ENCODE measurements around the gene HSPB1.

HSPB1 gene

DNA sequence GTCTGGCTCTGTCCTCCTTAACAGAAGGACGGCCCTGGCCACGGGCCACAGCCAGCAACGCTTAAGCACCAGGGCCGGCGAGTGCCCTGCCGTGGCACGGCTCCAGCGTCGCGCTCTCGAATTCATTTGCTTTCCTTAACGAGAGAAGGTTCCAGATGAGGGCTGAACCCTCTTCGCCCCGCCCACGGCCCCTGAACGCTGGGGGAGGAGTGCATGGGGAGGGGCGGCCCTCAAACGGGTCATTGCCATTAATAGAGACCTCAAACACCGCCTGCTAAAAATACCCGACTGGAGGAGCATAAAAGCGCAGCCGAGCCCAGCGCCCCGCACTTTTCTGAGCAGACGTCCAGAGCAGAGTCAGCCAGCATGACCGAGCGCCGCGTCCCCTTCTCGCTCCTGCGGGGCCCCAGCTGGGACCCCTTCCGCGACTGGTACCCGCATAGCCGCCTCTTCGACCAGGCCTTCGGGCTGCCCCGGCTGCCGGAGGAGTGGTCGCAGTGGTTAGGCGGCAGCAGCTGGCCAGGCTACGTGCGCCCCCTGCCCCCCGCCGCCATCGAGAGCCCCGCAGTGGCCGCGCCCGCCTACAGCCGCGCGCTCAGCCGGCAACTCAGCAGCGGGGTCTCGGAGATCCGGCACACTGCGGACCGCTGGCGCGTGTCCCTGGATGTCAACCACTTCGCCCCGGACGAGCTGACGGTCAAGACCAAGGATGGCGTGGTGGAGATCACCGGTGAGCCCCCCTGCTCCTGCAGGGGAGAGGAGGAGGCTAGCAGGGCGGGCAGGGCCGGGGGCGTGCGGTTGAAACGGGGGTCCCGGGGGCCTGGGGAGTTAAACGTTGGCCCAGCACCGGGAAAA, at the start of gene HSPB1:
Gene HSPB1, plus strand, starts transcription at position 327 of the 855 bp plus-strand sequence. Its CDS starts 40 bp downstream, at position 367.
- H3K27me3 ChIP-seq (ENCODE audit: insufficient read depth, low read length), result no peaks in the 10 kb centered on the region

DNA sequence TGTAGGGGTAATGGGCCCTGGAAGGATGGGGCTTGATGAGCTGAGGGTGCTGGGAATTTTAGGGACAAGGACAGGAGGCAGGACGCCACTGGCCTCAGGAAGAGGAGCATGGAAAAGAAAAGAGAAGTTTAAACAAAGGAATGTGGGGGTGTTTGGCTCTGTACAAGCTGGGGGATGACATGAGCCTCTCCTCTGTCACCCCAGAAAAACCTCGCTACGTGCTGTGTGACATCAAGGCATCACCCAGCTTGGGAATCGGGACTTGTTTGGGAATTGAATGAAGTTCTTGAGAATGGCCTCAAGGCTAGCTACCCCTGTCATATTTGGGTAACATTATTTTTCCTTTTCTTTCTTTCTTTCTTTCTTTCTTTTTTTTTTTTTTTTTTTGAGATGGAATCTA, 47.7 kb upstream of the HSPB1 start:
- Histone ChIP-seq H3K27me3 (ENCODE audit: insufficient read depth, low read length) (peaks cover 11% of the 10 kb centered on the region; the same call in 1 of the 2 replicates), H2AFZ (ENCODE audit: low read length, unreplicated experiment) (no peak overlapping the region), H3K79me2 (ENCODE audit: control insufficient read depth, insufficient read depth, low read length, unreplicated experiment) (no peaks in the 10 kb centered on the region), H3K36me3 (ENCODE audit: insufficient read depth, low read length) (no peaks in the 10 kb centered on the region), H3K4me3 (ENCODE audit: low read depth, low read length) (no peak overlapping the region), H3K27ac (ENCODE audit: low read depth, low read length) (no peak overlapping the region), H3K4me1 (ENCODE audit: control insufficient read depth, insufficient read depth, low read length, unreplicated experiment) (peaks cover 6% of the 10 kb centered on the region)

More for the DNA sequence above, at the start of gene HSPB1:
- Histone ChIP-seq H3K79me2 (ENCODE audit: control insufficient read depth, insufficient read depth, low read length, unreplicated experiment) (peaks cover 19% of the 10 kb centered on the region), H3K4me1 (ENCODE audit: control insufficient read depth, insufficient read depth, low read length, unreplicated experiment) (peaks cover 19% of the 10 kb centered on the region), H2AFZ (ENCODE audit: low read length, unreplicated experiment) (peak within 1 kb of the TSS; percentile 88), H3K4me3 (ENCODE audit: low read depth, low read length) (peak within 1 kb of the TSS; percentile 81), H3K27ac (ENCODE audit: low read depth, low read length) (peak within 1 kb of the TSS; percentile 39), H3K36me3 (ENCODE audit: insufficient read depth, low read length) (peaks cover 7% of the 10 kb centered on the region; the same call in 1 of the 2 replicates)

DNA sequence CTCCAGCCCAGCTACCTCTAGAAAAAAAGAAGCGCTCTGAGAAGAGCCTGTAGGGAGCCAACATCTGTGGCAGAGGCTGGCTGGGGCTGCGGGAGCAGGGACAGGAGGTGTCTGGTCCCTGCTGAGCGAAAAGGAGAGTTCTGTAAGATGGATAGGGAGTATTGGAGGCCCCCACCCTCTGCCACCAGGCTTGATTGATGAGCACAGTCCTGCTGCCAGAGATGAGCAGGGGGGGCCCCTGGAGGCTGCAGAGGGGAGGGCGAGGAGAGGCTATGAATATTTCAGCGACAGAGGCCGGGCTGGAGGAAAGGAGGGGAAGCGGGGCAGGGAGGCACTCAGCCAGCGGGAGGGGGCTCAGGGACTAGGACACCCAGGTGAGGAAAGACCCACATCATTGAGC, 44.5 kb upstream of the HSPB1 start:
- no peaks in the 10 kb centered on the region for H3K79me2 ChIP-seq (ENCODE audit: control insufficient read depth, insufficient read depth, low read length, unreplicated experiment)
- no peaks in the 10 kb centered on the region for H3K4me1 ChIP-seq (ENCODE audit: control insufficient read depth, insufficient read depth, low read length, unreplicated experiment)
- H3K27ac ChIP-seq (ENCODE audit: low read depth, low read length), result no peak overlapping the region
- H2AFZ ChIP-seq (ENCODE audit: low read length, unreplicated experiment), result no peak overlapping the region
- no peak overlapping the region for H3K4me3 ChIP-seq (ENCODE audit: low read depth, low read length)
- peaks cover 21% of the 10 kb centered on the region; the same call in 1 of the 2 replicates for H3K27me3 ChIP-seq (ENCODE audit: insufficient read depth, low read length)
- no peaks in the 10 kb centered on the region for H3K36me3 ChIP-seq (ENCODE audit: insufficient read depth, low read length)

DNA sequence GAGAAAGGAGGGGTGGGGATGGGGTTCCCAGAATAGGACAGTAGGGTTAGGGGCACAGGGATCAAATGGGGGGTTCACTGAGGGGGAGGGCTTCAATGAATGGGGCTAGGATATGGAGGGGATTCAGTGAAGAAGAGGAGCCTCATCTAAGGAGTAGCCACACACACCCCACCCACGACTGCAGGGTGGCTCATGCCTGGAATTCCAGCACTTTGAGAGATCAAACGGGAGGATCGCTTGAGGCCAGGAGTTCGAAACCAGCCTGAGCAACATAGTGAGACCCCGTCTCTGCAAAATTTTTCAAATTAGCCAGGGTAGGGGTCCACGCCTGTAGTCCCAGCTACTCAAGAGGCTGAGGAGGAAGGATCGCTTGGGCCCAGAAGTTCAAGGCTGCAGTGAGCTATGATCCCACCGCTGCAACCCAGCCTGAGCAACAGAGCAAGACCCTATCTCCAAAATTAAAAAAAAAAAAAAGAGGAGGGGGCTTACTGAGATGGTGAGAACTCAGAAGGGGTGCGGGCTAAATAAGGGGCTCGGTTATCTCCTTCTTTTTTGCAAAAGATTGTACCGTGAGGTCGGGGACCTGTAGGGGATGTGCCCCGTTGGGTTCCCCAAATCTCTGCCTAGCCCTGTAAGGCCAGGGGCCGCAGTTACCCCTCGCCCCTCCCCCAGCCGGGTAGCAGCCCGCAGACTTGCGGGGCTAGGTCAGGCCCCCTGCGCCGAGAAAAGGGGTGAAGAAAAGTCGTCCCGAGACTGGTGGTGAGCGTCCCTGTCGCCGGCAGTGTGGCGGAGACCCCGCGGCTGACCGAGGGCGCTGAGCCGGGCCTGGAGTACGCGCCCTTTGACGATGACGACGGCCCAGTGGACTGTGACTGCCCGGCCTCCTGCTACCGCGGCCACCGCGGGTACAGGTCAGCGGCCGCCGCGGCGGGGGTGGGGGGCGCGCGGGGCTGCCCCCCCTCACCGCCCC, 43.1 kb upstream of the HSPB1 start:
- no peaks in the 10 kb centered on the region for H3K4me1 ChIP-seq (ENCODE audit: control insufficient read depth, insufficient read depth, low read length, unreplicated experiment)
- H3K27ac ChIP-seq (ENCODE audit: low read depth, low read length), result no peak overlapping the region
- no peaks in the 10 kb centered on the region for H3K36me3 ChIP-seq (ENCODE audit: insufficient read depth, low read length)
- H3K27me3 ChIP-seq (ENCODE audit: insufficient read depth, low read length), result peaks cover 21% of the 10 kb centered on the region; the same call in 1 of the 2 replicates
- H3K79me2 ChIP-seq (ENCODE audit: control insufficient read depth, insufficient read depth, low read length, unreplicated experiment), result no peaks in the 10 kb centered on the region
- peak overlapping the region; percentile 51 for H3K4me3 ChIP-seq (ENCODE audit: low read depth, low read length)
- H2AFZ ChIP-seq (ENCODE audit: low read length, unreplicated experiment), result peak overlapping the region; percentile 32

DNA sequence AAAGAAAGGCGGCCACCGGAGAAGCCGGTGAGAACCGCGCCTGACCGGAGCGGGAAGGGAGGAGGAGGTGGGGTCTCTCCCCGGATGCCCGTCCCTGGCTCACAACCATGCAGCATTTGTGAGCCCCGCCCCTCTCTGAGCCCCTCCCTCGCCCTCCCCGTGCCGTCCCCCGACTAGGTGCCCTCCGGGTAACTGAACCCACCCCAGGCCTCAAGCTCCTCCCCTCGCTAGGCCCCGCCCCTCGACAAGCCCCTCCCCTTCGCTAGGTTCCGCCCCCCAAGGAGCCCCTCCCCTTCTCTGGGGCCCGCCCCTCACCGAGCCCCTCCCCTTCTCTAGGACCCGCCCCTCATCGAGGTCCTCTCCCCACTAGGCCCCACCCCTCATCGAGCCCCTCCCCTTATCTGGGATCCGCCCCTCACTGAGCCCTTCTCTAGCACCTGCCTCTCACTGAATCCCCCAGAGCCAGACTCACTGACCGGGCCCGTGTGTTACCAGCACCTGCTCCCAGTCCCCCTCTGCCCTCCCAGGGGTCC, 42.2 kb upstream of the HSPB1 start:
- no peak overlapping the region for H2AFZ ChIP-seq (ENCODE audit: low read length, unreplicated experiment)
- H3K79me2 ChIP-seq (ENCODE audit: control insufficient read depth, insufficient read depth, low read length, unreplicated experiment), result no peaks in the 10 kb centered on the region
- H3K4me1 ChIP-seq (ENCODE audit: control insufficient read depth, insufficient read depth, low read length, unreplicated experiment), result no peaks in the 10 kb centered on the region
- H3K27ac ChIP-seq (ENCODE audit: low read depth, low read length), result no peak overlapping the region
- peaks cover 21% of the 10 kb centered on the region; the same call in 1 of the 2 replicates for H3K27me3 ChIP-seq (ENCODE audit: insufficient read depth, low read length)
- no peaks in the 10 kb centered on the region for H3K36me3 ChIP-seq (ENCODE audit: insufficient read depth, low read length)
- peak overlapping the region; percentile 51; the same call in 1 of the 2 replicates for H3K4me3 ChIP-seq (ENCODE audit: low read depth, low read length)

DNA sequence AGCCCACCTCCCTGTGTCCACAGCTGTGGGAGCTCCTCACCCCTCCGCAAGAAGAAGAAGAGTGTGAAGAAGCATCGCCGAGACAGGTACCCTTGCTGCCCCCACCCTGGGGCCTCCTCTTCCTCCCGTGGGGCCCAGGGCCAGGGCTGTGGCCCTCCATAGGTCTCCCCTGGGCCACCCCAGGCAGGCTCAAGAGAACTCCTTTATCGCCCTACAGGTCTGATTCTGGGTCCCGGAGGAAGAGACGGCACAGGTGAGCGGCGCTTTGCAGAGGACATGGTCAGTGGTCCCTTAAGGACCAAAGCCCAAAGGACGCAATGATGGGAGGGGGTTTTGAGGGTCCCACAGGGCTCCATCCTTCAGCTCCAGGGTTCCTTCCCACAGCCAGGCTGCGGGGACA, 41.1 kb upstream of the HSPB1 start:
- H3K27ac ChIP-seq (ENCODE audit: low read depth, low read length), result no peak overlapping the region
- H2AFZ ChIP-seq (ENCODE audit: low read length, unreplicated experiment), result no peak overlapping the region
- no peaks in the 10 kb centered on the region for H3K36me3 ChIP-seq (ENCODE audit: insufficient read depth, low read length)
- no peak overlapping the region for H3K4me3 ChIP-seq (ENCODE audit: low read depth, low read length)
- H3K79me2 ChIP-seq (ENCODE audit: control insufficient read depth, insufficient read depth, low read length, unreplicated experiment), result no peaks in the 10 kb centered on the region
- H3K4me1 ChIP-seq (ENCODE audit: control insufficient read depth, insufficient read depth, low read length, unreplicated experiment), result no peaks in the 10 kb centered on the region
- H3K27me3 ChIP-seq (ENCODE audit: insufficient read depth, low read length), result peaks cover 21% of the 10 kb centered on the region; the same call in 1 of the 2 replicates

DNA sequence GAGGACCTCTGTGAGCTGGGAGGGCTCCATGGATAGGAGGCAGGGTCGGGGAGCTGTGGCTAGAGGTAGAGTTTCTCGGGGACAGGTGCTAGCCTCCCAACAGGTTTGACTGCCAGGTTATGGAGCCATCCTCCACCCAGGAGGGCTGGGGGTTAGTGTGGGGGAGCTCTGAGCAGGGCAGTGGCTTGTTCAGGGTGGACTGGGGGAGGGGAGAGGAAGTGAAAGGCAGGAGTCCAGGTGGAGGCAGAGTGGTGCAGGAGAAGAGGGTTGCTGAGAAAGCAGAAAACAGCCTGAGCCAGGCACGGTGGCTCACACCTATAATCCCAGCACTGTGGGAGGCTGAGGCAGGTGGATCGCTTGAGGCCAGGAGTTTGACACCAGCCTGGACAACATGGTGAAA, 40.5 kb upstream of the HSPB1 start:
- Histone ChIP-seq H2AFZ (ENCODE audit: low read length, unreplicated experiment) (no peak overlapping the region), H3K4me3 (ENCODE audit: low read depth, low read length) (no peak overlapping the region), H3K4me1 (ENCODE audit: control insufficient read depth, insufficient read depth, low read length, unreplicated experiment) (peaks cover 3% of the 10 kb centered on the region), H3K27me3 (ENCODE audit: insufficient read depth, low read length) (peaks cover 24% of the 10 kb centered on the region), H3K79me2 (ENCODE audit: control insufficient read depth, insufficient read depth, low read length, unreplicated experiment) (no peaks in the 10 kb centered on the region), H3K36me3 (ENCODE audit: insufficient read depth, low read length) (no peaks in the 10 kb centered on the region), H3K27ac (ENCODE audit: low read depth, low read length) (no peak overlapping the region)

DNA sequence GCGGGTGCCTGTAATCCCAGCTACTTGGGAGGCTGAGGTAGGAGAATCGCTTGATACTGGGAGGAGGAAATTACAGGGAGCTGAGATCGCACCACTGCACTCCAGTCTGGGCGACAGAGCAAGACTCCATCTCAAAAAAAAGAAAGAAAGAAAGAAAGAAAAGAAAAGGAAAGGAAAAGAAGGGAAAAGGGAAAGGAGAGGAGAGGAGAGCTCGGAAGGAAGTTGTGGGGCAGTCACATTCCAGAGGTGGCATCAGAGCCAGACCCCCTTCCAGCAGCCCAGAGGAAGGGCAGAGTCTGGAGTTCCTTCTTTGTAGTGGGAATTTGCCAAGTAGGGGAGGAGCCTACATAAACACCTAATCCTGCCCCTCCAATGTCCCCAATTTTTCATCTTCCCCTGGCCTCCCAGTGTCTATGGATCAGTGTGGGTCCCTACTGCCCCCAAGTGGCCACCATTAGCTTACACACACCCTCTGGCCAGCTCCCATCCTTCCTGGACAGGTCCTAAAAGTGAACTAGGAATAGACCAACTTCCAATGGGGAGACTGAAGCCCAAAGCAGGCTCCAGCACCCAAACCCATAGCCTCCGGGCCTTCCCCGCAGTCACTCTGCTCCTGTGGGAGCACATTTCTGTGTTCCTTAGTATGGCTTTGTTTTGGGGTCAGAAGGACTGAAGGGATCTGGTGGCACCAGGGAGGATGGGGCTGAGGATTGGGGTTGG, 39.6 kb upstream of the HSPB1 start:
- Histone ChIP-seq H2AFZ (ENCODE audit: low read length, unreplicated experiment) (no peak overlapping the region), H3K27me3 (ENCODE audit: insufficient read depth, low read length) (peaks cover 32% of the 10 kb centered on the region), H3K36me3 (ENCODE audit: insufficient read depth, low read length) (no peaks in the 10 kb centered on the region), H3K27ac (ENCODE audit: low read depth, low read length) (no peak overlapping the region), H3K79me2 (ENCODE audit: control insufficient read depth, insufficient read depth, low read length, unreplicated experiment) (no peaks in the 10 kb centered on the region), H3K4me3 (ENCODE audit: low read depth, low read length) (no peak overlapping the region), H3K4me1 (ENCODE audit: control insufficient read depth, insufficient read depth, low read length, unreplicated experiment) (peaks cover 4% of the 10 kb centered on the region)

DNA sequence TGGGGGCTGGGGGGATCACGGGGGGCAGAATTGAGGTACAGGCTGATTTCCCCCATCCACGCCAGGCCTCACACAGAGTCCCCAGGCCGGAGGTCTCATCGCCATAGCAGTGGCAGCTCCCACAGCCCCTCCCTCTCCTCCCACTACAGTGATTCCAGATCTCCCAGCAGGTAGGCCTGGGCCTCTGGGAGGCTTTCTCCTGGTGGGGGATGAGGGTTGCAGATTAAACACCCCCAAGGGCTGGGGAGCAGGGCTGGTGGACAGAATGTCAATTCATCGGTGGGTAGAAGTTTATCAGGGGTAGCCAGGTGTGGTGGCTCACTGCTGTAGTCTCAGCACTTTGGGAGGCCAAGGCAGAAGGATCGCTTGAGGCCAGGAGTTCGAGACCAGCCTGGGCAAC, 37.2 kb upstream of the HSPB1 start:
- peaks cover 16% of the 10 kb centered on the region for H3K27me3 ChIP-seq (ENCODE audit: insufficient read depth, low read length)
- H2AFZ ChIP-seq (ENCODE audit: low read length, unreplicated experiment), result no peak overlapping the region
- peaks cover 16% of the 10 kb centered on the region for H3K4me1 ChIP-seq (ENCODE audit: control insufficient read depth, insufficient read depth, low read length, unreplicated experiment)
- H3K79me2 ChIP-seq (ENCODE audit: control insufficient read depth, insufficient read depth, low read length, unreplicated experiment), result no peaks in the 10 kb centered on the region
- H3K4me3 ChIP-seq (ENCODE audit: low read depth, low read length), result no peak overlapping the region
- H3K27ac ChIP-seq (ENCODE audit: low read depth, low read length), result no peak overlapping the region
- H3K36me3 ChIP-seq (ENCODE audit: insufficient read depth, low read length), result no peaks in the 10 kb centered on the region
